ENCODE results near the gene DDX53.

DNA sequence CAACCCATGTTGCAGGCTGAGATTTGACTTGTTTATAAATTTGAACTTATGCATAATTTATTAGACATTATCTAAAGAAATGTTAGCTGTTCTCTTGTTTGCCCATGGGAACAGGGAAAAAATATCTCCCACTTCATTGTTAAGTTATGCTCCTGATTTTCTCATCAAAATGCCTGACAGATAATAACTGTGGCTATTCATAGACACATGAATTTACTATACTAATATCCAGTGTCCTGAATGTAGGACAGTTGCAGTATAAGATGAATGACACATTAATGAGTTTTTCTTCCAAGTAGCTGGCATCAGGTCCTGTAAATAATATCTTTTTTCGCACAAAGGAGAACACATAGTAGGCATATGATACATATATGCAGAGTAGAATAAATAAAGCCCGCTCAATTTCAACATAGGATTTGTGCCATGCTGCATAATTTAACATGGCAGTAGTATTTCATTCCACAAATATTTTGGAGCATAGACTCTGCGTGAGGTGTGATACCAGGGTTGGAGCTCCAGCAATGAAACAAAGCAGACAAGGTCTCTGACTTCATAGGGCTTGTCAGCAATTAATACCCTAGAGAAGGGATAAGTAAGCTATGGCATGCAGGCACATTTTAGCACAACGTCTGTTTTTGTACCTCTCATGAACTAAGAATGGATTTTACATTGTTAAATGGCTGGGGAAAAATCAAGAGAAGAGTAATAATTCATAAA, 40.4 kb upstream of the DDX53 start:
- TF ChIP-seq, protein P1, sequence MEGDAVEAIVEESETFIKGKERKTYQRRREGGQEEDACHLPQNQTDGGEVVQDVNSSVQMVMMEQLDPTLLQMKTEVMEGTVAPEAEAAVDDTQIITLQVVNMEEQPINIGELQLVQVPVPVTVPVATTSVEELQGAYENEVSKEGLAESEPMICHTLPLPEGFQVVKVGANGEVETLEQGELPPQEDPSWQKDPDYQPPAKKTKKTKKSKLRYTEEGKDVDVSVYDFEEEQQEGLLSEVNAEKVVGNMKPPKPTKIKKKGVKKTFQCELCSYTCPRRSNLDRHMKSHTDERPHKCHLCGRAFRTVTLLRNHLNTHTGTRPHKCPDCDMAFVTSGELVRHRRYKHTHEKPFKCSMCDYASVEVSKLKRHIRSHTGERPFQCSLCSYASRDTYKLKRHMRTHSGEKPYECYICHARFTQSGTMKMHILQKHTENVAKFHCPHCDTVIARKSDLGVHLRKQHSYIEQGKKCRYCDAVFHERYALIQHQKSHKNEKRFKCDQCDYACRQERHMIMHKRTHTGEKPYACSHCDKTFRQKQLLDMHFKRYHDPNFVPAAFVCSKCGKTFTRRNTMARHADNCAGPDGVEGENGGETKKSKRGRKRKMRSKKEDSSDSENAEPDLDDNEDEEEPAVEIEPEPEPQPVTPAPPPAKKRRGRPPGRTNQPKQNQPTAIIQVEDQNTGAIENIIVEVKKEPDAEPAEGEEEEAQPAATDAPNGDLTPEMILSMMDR (IDR thresholded peaks at IDR 0.05) = no peak
- no peak for TF ChIP-seq POLR2A (IDR thresholded peaks at IDR 0.05)

All from vagina (tissue), 2 donors.